NCI-H1930 (cell line): ENCODE measurements around the gene CIZ1.

Experiments used
- DNase-seq, 2 experiments: peaks; one replicate each; lab custom pipeline; 2025; lab: John Stamatoyannopoulos, UW

CIZ1 gene

DNA sequence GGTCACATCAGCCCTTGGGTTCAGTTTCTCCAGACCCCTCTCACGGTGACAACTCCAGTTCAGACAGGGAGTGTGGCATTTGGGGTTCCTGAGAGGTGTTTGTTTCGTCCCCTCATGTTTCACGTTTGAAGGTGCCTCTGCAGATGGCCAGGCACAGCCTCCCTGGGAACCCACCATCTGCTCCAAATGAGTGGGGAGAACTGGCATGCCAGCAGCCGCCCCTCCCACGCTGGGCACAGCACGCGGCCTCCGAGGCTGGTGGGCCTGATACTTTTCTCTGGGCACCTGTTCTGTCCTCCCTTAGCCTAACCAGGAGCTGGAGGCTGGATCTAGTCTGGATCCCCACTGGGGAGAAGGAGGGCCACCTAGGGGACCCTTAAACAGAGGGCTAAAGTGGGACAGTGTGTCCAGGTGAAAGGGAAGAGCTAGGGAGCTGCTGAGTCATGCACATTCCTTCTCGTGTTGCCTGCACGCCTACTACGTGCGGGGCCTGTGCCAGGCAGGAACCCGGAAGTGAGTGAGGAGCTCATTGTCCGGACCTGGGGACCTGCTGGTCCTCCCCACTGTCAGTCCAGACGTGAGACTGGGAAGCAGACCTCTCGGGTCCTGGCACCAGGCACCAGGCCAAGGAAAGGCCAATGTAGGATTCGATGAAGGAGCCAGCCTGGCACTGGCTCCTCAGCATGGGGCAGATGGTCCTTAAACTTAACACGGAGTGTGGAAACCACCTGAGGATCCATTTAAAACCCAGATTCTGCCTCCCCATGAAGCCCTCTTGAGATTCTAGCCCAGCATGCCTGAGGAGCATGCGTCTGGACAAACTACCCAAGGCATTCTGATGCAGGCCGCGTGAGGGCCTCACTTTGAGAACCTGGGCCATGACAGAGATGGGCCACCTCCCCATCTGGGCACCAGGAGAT lies 23.5 kb upstream of the CIZ1 start:
- no peak for DNase-seq

DNA sequence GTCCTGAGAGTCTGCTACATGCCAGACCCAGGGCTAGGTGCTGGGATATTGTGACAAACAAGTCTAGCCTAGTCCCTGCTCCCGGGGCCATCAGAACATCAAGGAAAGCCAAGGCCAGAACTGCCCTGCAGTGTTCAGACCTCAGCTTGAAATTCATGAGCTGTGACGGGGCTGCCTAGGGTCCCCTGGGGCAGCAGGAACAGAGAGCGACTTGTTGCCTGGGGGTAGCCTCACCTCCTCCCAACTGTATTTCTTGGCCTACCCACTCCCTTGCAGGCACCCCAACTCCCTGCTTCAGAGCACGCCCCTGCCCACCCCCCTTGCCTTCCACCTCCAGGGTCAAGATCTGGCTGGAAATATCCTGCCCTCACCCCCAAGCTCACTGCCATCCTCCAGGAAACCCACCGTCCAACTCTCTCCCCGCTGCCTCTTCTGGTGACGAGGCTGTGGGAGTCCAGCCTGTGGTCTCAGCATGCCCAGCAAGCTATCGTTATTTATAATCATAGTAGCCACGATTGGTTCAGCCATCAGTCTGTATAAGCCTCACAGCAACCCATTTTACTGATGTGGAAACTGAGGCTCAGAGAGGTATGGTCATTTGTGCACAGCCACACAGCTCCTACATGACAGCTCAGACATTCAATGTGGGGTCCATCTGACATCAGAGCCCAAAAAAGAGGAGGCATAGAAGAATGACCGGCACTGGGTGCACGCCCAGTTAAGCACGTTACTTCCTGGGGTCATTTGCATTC lies 22.6 kb upstream of the CIZ1 start:
- no peak for DNase-seq

DNA sequence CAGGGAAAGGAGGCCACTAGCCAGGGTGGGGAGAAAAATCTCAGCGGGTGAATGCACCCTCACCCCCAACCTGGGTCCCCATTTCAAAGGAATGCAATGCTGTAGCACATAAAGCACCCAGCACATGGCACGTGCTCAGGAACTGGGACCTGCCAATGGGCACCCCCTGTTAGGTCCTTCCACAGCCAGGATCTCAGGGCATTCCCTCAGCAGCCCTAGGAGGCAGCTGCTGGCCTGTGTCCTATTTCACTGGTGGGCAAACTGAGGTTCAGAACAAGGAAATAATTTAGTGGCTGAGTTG lies 20.6 kb upstream of the CIZ1 start:
- no peak for DNase-seq

DNA sequence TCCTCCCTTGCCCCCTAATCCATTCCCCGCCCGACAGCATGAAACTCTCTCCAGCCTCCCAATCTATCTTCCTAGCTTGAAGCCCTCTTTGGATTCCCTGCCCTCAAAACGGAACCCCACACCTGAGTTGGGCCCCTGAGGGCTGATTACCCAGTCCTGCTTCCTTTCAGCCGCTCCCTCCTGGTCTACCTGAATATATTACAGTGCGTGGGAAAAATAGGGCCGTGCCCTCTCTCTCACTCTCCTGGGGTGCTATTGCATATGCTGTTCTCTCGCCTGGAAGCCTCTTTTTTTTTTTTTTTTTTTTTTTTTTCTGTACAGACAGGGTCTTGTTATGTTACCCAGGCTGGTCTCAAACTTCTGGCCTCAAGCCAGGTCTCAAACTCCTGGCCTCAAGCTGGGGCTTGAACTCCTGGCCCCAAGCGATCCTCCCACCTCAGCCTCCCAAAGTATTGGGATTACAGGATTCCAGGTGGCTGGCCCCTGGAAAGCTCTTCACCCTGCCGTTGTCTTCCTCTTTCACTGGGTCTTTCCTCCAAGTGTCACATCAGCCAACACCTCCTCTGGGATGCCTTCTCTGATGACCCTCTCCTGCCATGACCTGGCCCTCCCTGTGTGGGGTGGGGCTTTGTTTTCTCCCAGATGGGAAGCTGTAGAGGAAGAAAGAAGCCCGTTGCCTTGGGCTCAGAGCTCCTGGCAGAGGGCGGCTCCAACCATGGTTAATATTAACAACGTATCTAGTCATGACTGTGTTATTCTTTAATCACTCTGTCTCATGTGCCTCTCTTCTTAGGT lies 20.0 kb upstream of the CIZ1 start:
- DNase-seq = no peak

DNA sequence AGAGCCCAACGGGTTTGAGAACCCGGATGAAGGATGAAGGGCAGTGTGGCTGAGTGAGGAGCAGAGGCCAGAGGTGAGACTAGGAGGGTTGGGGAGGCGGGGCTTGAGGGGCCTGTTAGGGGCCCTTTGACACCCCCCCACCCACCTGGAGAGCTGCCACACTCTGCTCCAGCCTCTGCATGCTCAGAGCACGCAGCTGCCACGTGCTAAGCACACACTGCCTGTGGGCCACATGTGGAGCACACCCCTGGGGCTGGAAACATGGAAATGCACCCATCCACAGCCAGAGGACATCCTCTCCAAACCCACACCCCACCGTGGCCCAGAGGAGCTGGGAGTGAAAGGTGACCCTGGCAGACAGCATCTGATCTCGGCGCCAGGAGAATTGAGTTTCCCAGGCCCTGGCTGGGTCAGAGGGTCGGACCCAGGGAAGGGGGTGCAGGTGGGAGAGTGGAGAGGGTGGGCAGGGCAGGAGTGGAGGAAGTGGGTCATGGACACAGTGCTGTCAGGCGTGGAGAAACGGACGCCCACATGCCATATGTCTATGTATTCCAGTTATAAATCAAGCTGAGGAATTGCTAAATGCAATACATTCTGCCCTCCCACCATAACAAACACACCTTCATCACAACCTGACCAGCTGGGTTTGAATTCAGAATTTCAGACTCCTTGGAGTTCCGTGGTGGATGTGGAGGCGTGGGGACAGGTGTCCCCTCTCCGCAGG lies 17.7 kb upstream of the CIZ1 start:
- DNase-seq = no peak

DNA sequence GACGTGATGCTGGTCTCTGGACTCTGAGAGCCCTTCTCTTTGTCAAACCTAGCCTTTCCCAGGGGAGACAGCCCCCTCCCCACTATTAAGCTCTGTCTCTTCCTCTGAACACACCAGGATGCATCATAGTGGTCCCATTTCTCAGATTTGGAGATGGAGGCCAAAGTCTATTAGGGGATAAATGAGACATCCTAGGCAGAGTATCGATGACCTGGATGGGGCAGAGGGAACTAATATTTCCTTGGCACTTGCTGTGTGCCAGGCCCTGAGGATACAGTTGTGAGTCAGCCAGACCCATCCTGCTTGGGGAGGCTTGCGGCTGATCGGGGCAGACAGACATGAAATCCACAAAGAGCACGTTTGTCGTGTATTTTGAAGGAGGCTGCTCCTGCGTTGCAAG lies 17.0 kb upstream of the CIZ1 start:
- no peak for DNase-seq

DNA sequence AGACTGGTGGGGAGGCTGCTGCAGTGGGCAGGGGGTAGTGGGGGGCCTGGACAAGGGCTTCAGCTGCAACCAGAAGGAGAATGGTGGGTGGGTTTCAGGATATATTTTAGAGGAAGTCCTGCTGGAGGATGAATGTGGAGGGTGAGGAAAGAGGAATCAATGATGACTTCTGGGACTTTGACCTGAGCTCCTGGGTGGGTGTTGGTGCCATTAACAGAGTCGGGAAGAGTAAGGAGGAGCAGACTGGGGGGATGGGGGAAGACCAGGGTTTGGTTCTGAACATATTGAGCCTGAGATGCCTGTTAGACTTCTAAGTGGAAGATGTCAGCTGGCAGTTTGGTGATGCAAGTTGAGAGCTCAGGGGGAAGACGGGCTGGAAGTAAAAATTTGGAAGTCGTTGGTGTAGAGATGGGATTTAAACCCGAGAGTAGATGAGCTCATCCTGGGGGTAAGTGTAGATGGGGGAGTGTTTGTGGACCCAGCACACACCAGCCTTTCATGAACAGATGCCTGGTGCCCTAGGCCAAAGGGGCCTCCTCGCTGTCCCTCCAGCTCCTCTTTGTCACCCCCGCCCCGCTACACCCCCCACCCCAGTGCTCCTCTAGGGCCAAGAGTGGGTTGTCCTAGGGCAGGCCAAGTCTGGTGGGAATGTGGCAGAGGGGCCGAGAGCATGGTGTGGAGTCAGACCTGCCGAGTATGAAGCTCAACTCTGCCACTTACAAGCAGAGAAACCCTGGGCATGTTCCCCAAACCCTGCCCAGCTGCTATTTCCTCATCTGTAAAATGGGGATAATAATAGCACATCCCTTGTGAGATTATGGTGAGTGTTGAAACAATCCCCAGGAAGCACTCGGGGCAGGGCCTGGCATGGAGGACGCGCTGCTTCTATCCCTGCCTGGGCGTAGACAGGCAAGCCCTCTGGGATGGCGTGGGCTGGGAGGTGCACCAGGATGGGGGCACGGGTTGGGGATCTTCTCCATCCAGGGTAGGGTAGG lies 15.8 kb upstream of the CIZ1 start:
- no peak for DNase-seq

DNA sequence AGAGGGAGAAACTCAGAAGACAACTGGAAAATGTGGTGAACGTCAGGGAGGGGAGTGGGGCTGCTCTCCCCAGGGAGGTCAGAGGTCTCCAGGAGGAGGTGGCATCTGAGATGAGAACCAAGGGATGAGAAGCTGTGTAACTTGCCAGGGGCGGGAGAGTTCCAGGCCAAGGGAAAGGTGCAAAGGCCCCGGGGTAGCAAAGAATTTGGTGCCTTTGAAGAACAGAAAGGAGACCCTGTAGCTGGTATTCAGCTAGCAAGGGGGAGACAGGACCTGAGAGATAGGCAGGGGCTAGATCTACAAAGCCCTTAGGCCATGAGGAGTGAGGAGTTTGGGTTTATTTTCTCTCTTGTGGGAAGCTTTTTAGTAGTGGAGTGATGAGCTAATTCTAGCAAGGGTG lies 15.1 kb upstream of the CIZ1 start:
- DNase-seq = no peak

DNA sequence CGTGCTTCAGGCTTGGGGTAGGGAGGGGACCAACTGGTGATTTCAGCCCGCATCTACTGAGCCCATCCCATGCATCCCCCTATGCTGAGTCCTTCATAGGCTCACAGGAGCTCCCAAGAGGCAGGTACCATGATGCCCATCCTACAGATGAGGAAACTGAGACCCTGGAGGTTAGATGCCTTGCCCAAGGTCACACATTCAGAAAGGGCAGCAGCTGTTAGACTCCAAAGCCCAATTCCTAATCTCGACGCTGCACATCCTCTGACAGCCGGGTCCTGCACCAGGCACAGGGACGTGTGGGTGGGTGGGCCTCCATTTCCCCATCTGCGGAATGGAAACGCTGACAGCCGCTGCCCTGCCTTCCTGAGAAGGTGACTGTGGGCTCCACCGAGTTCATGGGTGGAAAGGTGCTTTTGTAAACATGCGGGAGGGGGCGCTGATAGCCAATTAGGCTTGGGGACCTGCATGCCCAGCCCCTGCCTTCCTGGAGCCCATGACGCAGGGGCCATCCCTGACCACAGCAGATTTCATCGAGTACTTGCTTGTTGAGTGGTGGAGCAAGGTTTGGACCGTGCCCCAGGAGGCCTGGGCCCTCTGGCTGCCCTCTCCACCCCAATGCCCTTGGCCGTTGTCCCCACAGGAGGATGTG lies 14.0 kb upstream of the CIZ1 start:
- no peak for DNase-seq

DNA sequence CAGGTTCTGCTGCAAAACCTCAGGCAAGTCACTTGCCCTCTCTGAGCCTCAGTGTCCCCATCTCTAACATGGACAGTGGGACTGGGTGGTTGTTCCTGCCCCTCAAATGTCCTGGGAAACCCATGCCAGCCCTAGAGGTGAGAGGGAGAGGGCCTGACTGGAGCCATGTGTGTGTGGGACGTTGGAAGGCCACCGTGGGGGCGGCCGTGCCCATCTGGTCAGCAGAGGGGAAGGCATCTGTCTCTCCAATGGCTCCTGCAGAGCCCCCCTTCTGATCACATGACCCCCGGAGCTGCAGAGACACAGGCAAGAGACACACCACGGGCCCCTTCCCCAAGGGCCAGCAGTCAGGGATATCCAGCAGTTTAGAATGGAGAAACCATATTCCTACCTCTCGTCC lies 13.5 kb upstream of the CIZ1 start:
- DNase-seq = no peak

DNA sequence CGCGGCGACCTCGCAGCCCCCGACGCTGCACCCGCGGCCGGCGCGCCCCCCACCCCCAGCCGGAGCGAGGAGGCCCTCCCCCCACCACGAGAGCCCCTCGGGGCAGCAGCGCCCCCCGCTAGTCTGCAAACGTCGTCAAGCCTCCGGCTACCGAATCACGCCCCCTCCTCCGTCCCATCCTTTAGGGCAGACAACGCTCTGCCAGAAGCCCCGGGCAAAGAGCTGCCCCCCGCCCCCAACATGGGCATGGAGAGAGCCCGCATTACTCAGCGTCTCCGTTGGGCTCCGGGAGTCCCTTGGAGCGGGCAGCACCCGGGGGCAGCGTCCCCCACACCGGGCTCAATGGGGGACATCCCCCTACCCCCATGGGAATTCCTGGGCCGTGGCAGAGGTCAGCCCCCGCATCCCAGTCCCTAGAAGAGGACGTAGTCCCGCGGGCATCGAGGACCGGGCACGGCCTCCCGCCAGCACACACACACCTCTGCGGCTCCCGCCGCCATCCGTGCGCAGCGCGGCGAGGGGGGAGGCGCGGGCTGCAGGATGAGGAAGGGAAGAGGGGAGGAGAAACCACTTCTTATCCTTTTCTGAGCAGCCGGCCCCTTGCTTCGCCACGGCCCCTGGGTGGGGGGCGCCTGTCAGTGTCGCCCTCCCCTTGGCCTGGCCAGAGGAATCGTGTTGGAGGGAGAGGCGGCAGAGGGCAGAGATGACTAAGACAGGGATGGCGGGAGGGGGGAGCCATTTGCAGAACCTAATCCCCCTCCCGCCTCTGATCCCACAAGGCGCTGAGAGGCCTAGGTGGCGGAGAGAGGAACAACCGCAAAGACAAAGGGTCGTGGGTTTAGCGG lies 12.6 kb upstream of the CIZ1 start:
- peak; percentile 15 to 51 for DNase-seq

DNA sequence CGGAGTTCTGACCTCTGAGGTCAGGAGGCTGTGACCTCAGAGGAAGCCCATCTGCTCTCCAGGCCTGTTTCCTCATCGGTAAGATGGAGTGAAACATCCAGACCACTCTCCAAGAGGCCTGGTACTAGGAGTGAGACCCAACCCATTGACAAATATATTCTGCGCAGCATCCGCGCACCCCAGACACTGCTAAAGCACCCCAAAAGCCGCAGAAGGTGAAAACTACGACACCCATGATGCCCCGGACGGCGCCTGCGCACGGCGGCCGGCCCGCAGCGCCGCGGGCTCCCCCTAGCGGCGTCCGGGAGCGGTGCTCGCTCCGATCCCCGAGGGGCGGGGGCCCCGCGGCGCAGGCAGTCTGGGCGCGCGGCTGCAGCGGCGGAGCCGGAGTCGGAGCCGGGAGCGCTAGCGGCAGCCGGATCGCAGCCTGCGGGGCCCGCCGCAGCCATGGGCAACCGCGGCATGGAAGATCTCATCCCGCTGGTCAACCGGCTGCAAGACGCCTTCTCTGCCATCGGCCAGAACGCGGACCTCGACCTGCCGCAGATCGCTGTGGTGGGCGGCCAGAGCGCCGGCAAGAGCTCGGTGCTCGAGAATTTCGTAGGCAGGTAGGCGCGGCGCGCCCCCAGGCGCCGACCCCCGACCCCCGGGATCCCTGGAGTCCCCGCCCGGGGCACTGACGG lies 11.8 kb upstream of the CIZ1 start, which contains the start of gene DNM1:
Gene DNM1 (plus strand): TSS at position 356 of the 683 bp plus-strand sequence. CDS start 92 bp downstream, at position 448.
- DNase-seq = peak; percentile 44 to 81

DNA sequence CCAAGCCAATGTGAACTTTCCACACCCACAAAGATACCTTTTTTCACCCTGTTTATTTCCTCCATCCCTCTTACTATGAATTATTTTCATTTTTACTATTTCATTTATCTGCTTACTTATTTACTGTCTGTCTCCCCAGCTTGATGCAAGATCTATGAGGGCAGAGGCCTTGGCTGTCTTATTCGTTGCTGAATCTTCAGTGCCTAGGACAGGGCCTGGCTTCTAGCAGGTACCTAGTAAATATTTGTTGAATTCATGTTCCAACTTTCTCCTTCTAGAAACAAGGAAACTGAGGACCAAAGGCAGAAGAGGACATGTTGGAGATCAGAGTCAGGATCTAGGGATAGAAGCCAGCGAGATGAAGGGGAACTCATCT lies 11.3 kb upstream of the CIZ1 start:
- DNase-seq = no peak

DNA sequence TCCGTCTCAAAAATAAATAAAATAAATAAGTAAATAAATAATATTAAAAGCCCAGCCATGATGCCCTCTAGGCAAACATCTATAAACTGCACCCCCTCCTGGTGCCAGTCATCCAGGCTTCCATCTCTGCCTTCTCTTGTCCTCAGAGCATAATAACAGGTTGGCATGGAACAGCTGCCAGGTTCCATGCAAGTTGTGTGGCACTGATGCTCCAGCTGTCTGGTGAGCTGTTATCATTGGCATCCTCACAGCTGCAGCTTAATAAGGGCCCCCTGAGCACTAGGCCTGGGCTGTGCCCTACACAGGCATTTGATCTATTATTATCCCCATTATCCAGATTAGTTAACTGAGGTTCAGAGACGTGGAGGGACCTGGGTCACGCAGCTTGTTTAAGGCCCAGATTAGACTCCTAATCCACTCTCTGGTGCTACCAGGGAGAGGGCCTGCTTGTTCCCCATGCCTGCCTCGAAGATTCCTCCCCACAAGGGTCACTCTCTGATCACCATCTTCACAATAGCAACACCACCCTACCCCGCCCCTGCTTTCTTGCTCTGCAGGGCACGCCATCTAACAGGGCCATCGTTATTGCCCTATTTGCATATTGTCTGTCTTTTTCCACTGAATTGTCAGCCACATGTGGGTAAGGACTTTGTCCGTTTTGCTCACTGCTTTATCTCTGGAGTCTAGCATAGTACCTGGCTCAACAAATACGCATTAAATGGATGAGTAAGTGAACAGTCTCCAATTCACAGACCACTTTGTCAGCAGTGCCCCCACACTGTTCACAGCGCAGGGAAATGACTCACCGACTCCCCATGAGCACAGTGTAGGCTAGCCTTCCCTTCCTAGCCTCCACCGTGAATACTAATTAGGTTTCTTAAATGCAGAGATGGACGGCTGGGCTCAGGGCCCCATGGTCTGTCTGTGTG lies 10.3 kb upstream of the CIZ1 start:
- no peak for DNase-seq

DNA sequence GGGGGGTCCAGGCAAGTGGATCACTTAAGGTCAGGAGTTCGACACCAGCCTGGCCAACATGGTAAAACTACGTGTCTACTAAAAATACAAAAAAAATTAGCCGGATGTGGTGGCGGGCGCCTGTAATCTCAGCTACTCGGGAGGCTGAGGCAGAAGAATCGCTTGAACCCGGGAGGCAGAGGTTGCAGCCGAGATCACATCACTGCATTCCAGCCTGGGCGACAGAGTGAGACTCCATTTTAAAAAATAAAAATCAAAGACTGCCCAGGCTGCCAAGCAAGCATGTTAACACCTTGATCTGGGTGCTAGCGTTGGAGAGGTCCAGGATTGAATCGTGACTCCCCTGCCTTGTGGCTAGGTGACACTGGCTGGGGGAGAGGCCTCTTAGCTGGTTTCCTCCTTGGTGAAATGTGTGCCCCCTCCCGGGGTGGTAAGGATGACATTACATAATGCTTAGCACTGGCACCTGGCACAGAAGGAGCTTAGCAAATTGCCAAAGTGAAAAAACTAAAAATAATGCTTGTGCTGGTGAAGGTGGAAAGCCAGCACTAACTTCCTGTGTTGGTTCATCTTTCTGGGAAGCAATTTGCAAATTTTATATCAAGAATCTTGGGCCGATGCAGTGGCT lies 2.2 kb upstream of the CIZ1 start:
- DNase-seq = no peak

DNA sequence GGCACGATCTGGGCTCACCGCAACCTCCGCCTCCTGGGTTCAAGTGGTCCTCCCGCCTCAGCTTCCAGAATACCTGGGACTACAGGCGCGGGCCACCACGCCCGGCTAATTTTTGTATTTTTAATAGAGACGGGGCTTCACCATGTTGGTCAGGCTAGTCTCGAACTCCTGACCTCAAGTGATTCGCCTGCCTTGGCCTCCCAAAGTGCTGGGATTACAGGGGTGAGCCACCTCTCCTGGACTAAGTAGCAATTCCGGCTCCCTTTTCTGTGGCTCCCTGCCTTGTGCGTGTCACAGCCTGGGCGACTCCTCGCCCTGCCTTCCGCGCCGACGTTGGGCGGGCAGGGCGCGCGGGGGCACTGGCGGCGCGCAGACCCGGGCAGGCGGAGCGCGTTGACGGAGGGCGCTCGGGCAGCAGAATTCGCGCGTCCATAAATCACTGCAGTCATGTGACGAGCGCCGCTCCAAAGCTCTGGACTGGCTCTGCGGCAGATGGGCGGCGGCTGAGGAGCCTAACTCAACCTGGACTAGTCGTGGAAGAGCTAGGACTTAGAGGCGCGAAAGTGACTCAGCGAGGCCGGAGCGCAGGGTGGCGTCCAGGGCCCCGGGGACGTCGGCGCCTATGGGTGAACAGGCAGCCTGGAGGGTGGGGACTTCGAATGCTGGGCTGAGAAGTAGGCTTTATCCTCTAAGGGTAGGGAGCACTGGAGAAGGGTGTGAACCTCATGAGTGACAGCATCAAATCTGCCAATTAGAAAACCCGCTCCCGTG lies 1.4 kb upstream of the CIZ1 start:
- DNase-seq = peak; percentile 19 to 28
